Astrocyte of the cerebellum (primary cell): ENCODE data around the gene VAV1.

Experiments used
- DNase-seq: peaks from one replicate; pipeline ENCODE4 v3.0.0-alpha.2; 2011; ENCODE audit warnings: low read depth
- H3K4me3 ChIP-seq: 2 replicates; pipeline ENCODE4 v1.5.1; 2011; ENCODE audit warnings: mild to moderate bottlenecking, low read depth, low read length, moderate library complexity
- in situ Hi-C: cut with HindIII; loops from 2 replicates; pipeline ENCODE4 v1.10.0; 2017; ENCODE audit warnings: low sequenced_read_pairs
- TF ChIP-seq, protein P1 (sequence below): IDR thresholded peaks from 2 replicates; pipeline ENCODE4 v1.5.1; 2012; ENCODE audit warnings: low read length, low read depth, moderate library complexity, mild to moderate bottlenecking; ENCODE audit errors: missing control alignments

The VAV1 gene

DNA sequence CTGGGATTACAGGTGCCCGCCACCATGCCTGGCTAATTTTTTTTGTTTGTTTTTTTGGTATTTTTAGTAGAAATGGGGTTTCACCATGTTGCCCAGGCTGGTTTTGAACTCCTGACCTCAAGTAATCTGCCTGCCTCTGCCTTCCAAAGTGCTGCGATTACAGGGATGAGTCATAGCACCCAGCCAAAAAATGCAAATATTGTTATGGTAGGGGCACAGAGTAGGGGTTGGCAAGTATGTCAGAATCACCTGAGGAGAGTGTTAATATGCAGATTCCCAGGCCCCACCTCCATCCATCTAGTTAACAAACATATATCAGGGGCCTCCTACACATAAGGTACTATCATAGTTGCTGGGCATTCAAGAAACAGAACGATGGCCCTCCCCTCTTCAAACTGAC is 44.7 kb downstream of the VAV1 start:
- TF ChIP-seq, protein P1, sequence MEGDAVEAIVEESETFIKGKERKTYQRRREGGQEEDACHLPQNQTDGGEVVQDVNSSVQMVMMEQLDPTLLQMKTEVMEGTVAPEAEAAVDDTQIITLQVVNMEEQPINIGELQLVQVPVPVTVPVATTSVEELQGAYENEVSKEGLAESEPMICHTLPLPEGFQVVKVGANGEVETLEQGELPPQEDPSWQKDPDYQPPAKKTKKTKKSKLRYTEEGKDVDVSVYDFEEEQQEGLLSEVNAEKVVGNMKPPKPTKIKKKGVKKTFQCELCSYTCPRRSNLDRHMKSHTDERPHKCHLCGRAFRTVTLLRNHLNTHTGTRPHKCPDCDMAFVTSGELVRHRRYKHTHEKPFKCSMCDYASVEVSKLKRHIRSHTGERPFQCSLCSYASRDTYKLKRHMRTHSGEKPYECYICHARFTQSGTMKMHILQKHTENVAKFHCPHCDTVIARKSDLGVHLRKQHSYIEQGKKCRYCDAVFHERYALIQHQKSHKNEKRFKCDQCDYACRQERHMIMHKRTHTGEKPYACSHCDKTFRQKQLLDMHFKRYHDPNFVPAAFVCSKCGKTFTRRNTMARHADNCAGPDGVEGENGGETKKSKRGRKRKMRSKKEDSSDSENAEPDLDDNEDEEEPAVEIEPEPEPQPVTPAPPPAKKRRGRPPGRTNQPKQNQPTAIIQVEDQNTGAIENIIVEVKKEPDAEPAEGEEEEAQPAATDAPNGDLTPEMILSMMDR: no peak
- DNase-seq: no peak
- in situ Hi-C loops: no loop called here
- H3K4me3 ChIP-seq: no peak overlapping the region

DNA sequence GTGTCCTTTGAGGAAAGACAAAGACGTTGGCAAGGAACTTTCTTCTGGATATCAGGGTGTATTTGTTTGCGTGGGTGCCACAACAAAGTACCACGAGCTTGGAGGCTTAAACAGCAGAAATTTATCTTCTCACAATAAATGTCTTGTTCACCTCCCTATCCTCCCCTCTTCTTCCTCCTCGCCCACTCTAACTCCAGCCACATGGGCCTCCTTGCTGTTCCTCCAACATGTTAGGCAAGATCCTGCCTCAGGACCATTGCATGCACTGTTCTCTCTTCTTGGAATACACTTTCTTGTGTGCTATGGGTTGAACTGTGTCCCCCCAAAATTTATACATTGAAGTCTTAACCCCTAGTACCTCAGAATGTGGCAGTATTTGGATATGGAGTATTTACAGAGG is 45.7 kb downstream of the VAV1 start:
- DNase-seq: no peak
- no peak overlapping the region for H3K4me3 ChIP-seq
- TF ChIP-seq, protein P1: no peak
- in situ Hi-C loops: no loop called here

DNA sequence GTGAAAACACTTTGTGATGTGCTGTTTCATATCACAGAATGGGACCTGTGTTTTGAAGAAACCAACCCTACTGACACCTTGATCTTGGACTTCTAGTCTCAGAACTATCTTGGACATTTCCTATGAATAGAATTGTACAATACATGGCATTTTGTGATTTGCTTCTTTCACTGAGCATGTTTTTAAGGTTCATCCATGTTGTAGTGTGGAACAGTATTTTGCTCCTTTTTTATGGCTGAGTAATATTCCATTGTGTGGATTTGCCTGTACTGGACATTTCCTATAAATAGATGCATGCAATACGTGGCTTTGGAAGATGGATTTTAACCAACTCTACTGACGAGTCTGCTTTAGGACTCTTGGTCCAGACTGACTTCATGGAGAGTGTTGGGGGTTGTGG is 46.8 kb downstream of the VAV1 start:
- DNase-seq: no peak
- in situ Hi-C loops: no loop called here
- TF ChIP-seq, protein P1: no peak
- H3K4me3 ChIP-seq: no peak overlapping the region

DNA sequence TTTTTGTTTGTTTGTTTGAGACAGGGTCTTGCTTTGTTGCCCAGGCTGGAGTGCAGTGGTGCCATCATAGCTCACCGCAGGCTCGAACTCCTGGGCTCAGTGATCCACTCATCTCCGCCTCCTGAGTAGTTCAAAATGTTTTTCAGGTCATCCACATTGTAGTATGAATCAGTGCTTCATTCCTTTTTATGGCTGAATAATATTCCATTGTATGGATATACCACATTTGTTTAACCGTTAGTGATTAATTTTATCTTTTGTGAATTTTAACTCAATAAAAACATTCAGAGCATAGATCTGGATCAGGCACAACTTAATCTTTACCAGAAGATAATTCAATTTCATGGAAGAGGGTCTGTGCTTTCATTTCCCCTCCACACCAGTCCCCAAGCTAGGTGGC is 47.7 kb downstream of the VAV1 start:
- TF ChIP-seq, protein P1: no peak
- no peak for DNase-seq
- in situ Hi-C loops: no loop called here
- H3K4me3 ChIP-seq: no peak overlapping the region

DNA sequence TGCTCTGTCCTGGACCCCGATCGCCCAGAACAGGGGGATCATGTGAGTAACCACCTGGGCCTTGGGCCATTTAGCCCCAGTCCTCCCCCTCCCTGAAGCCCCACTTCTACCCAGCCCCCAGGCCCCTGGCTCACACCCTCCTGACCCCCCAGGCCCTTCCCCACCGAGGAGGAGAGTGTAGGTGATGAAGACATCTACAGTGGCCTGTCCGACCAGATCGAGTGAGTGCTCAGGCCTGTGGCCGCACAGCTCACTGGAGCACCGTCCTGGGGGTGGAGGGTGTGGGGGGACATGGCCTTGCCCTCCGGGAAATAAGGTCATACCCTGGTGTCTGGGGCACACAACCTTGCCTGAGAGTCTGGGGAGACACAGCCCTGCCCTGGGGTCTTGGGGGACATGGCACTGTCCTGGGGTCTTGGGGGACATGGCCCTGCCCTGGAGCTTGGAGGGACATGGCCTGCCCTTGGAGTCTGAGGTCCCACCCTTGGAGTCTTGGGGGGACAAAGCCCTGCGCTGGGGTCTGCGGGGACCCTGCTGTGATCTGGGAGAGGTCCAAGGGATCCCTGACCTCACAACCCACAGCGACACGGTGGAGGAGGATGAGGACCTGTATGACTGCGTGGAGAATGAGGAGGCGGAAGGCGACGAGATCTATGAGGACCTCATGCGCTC is 49.3 kb downstream of the VAV1 start:
- in situ Hi-C loops: no loop called here
- H3K4me3 ChIP-seq: no peak overlapping the region
- TF ChIP-seq, protein P1: no peak
- DNase-seq: no peak

DNA sequence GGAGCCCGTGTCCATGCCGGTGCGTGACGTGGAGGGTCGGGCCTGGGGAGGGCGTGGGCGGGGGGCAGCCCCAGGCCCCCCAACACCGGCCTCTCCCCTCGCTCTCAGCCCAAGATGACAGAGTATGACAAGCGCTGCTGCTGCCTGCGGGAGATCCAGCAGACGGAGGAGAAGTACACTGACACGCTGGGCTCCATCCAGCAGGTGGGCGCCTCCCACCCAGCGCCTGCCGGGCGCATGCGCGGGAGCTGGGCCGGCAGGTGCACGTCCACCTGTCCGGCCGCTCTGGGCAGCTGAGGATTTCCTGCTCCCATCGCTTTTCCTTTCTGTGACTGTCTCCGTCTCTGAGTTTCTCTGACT is 49.8 kb downstream of the VAV1 start:
- in situ Hi-C loops: no loop called here
- no peak overlapping the region for H3K4me3 ChIP-seq
- DNase-seq: no peak
- TF ChIP-seq, protein P1: no peak
